ENCODE results near the gene SH3TC1.
A peak's percentile ranks its signal among the peaks of the same experiment; 100 is the strongest.

SH3TC1 gene

GRCh38 chr4:8263397-8263796 lies 64.3 kb downstream of the SH3TC1 start:
- no peak for DNase-seq (ENCODE audit: low read depth)

GRCh38 chr4:8264106-8264505 lies 65.0 kb downstream of the SH3TC1 start:
- no peak for DNase-seq (ENCODE audit: low read depth)

GRCh38 chr4:8265171-8265929 lies 66.3 kb downstream of the SH3TC1 start:
- no peak for DNase-seq (ENCODE audit: low read depth)

- DNase-seq (ENCODE audit: low read depth): no peak
Measured at GRCh38 chr4:8266088-8266487, 67.0 kb downstream of the SH3TC1 start.

GRCh38 chr4:8266508-8266907 lies 67.4 kb downstream of the SH3TC1 start:
- no peak for DNase-seq (ENCODE audit: low read depth)

- DNase-seq (ENCODE audit: low read depth): no peak
Measured at GRCh38 chr4:8267077-8267476, 68.0 kb downstream of the SH3TC1 start.

GRCh38 chr4:8268211-8268610 lies 69.1 kb downstream of the SH3TC1 start:
- DNase-seq (ENCODE audit: low read depth): no peak

- DNase-seq (ENCODE audit: low read depth): no peak
Measured at GRCh38 chr4:8268901-8269534, 69.9 kb downstream of the SH3TC1 start.

GRCh38 chr4:8269535-8270417 lies 70.7 kb downstream of the SH3TC1 start, which contains the start of gene HTRA3:
TSS of gene HTRA3 (plus strand) at chr4:8269754. CDS start at chr4:8269969, 215 bp downstream.
- no peak for DNase-seq (ENCODE audit: low read depth)

- DNase-seq (ENCODE audit: low read depth): no peak
Measured at GRCh38 chr4:8270418-8270771, 71.3 kb downstream of the SH3TC1 start.

- DNase-seq (ENCODE audit: low read depth): no peak
Measured at GRCh38 chr4:8270912-8271815, 72.1 kb downstream of the SH3TC1 start.

GRCh38 chr4:8271821-8272220 lies 72.7 kb downstream of the SH3TC1 start:
- no peak for DNase-seq (ENCODE audit: low read depth)

GRCh38 chr4:8272472-8273428 lies 73.7 kb downstream of the SH3TC1 start:
- DNase-seq (ENCODE audit: low read depth): no peak

- no peak for DNase-seq (ENCODE audit: low read depth)
Measured at GRCh38 chr4:8273450-8273849, 74.4 kb downstream of the SH3TC1 start.

- DNase-seq (ENCODE audit: low read depth): no peak
Measured at GRCh38 chr4:8274066-8274652, 75.1 kb downstream of the SH3TC1 start.

GRCh38 chr4:8274765-8275547 lies 75.9 kb downstream of the SH3TC1 start:
- DNase-seq (ENCODE audit: low read depth): peak; percentile 71

GRCh38 chr4:8275548-8275910 lies 76.4 kb downstream of the SH3TC1 start:
- DNase-seq (ENCODE audit: low read depth): no peak

GRCh38 chr4:8276358-8277240 lies 77.5 kb downstream of the SH3TC1 start:
- no peak for DNase-seq (ENCODE audit: low read depth)

Measured in GM04503 (cell line).